Naive B cell (primary cell): ENCODE data around the gene ABLIM2. TPM values are rescaled to one million over a fixed set of nuclear protein-coding genes. Genes with fewer than 3 reads are reported as not detected.

Experiments used
- ATAC-seq, 2 donors: fragments of 150-1000 bp; cut with Tn5 transposase; 2 replicates each; pipeline ENCODE4 v1.10.0; 2021; ENCODE audit warnings: low read depth in 2 of 2, mild to moderate bottlenecking in 2 of 2, moderate library complexity in 2 of 2
- DNase-seq: peaks from one replicate; pipeline ENCODE4 v3.0.0; 2022
- H3K27ac Mint-ChIP-seq, 6 donors: one replicate each; pipeline ENCODE4 v1.8.0; 2020 to 2022; ENCODE audit warnings: mild to moderate bottlenecking in 6 of 6, mixed read lengths in 6 of 6, moderate library complexity in 5 of 6, inconsistent platforms in 2 of 6
- H3K27me3 Mint-ChIP-seq, 3 donors: one replicate each; pipeline ENCODE4 v1.8.0; 2021 to 2022; ENCODE audit warnings: mixed read lengths in 3 of 3, mild to moderate bottlenecking in 1 of 3
- H3K36me3 Mint-ChIP-seq, 2 donors: one replicate each; pipeline ENCODE4 v1.8.0; 2020 to 2022; ENCODE audit warnings: mixed read lengths in 2 of 2, inconsistent platforms in 1 of 2, mild to moderate bottlenecking in 1 of 2
- H3K4me1 Mint-ChIP-seq, 3 donors: one replicate each; pipeline ENCODE4 v1.8.0; 2020 to 2022; ENCODE audit warnings: mixed read lengths in 3 of 3, inconsistent platforms in 1 of 3, mild to moderate bottlenecking in 1 of 3, moderate library complexity in 1 of 3
- H3K4me3 Mint-ChIP-seq, 8 donors: one replicate each; pipeline ENCODE4 v1.8.0; 2020 to 2022; ENCODE audit warnings: mild to moderate bottlenecking in 8 of 8, mixed read lengths in 8 of 8, moderate library complexity in 8 of 8, inconsistent platforms in 2 of 8
- H3K9me3 Mint-ChIP-seq, 7 donors: one replicate each; pipeline ENCODE4 v1.8.0; 2020 to 2022; ENCODE audit warnings: mixed read lengths in 7 of 7, mild to moderate bottlenecking in 5 of 7, inconsistent platforms in 2 of 7, moderate library complexity in 1 of 7
- polyA plus RNA-seq, 6 donors: library from polyadenylated mRNA; unstranded; fragments of 300-500 nt; fragmentation: Illumina TruSeq; gene quantifications; one replicate each; pipeline ENCODE4 v1.2.3, GENCODE V29; 2021; ENCODE audit warnings: low read depth in 6 of 6

Gene ABLIM2
- polyA plus RNA-seq = 1 to 10 TPM in 3 of 6 donors, under 1 TPM in 3; 0.52 to 3.4 (median 1.1) TPM

DNA sequence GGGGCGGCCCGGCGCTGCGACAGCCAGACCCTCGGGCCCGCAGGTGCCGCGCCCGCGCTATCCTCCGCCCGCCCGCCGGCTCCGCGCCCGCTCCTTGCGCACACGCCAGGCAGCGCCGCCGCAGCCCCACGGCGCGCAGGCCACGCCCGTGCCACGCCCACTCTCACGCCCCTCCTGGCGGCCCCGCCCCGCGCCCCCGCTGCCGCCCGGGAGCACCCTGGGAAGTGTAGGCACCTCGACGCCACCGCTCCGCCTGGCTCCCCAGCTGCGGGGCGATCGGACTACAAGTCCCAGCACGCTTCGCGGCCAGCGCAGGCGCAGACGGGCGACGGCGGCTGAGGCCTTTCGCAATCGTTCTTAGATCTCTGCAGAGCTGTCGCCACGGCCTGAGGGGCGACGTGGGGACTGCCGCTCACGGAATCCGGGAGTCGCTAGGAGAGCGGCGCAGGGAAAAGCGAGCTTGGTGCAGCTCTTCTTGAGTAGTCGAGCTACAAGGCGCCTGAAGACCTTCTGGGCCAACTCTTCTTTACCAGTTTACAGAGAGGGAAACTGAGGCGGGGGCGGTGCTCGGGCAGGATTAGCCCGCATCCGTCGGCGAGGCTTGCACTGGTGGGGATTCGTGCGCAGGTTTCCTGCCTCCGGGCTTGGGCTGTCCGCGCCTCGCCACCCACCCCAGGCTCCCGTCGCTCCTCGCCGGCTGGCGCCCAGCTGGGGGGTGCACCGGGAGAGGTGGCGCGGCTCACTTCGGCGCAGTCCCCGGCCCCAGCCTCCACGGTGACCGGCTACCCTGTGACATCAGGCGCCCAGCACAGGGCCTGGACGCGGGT is at the start of gene ABLIM2:
ABLIM2 (minus strand) TSS at position 104 of the 827 bp plus-strand sequence. CDS start 124 bp downstream, outside the sequence.
- H3K27ac Mint-ChIP-seq = peak within 1 kb of the TSS; percentile 89 to 98 (median 96)
- H3K9me3 Mint-ChIP-seq = no peaks in the 10 kb centered on the region
- H3K36me3 Mint-ChIP-seq = no peaks in the 10 kb centered on the region
- H3K4me1 Mint-ChIP-seq = peaks cover 32 to 54% (median 52%) of the 10 kb centered on the region in 3 donors
- peak within 1 kb of the TSS; percentile 90 to 100 (median 98) for H3K4me3 Mint-ChIP-seq
- ATAC-seq (peak; percentile 90 to 92), DNase-seq (peak; percentile 99)
- peaks cover 0 to 29% (median 6%) of the 10 kb centered on the region in 3 donors for H3K27me3 Mint-ChIP-seq

DNA sequence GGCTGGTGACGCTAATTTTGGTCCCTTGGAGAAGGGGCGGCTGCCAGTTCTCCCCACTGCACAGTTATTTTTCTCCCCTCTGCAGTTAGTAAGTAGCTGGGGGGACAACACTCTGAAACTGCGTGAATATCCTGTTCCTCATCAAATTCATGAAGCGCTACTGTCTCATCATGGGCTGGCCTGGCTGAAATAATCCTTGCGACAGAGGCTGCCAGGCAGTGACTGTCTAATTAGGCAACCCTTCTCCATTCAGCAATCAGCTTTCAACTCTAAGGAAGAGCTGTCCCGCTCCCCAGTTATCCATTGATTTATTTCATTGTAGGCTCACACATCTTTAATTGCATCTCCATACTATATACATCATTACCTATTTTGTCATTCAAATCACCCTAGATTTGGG is 48.7 kb upstream of the ABLIM2 start:
- H3K27me3 Mint-ChIP-seq = no peaks in the 10 kb centered on the region
- no peaks in the 10 kb centered on the region for H3K9me3 Mint-ChIP-seq
- no peaks in the 10 kb centered on the region for H3K36me3 Mint-ChIP-seq
- H3K4me3 Mint-ChIP-seq = peak overlapping the region in 5 of 8 donors; percentile 4 to 77 (median 35)
- H3K4me1 Mint-ChIP-seq = peaks cover 45 to 65% (median 50%) of the 10 kb centered on the region in 3 donors
- DNase-seq (no peak), ATAC-seq (no peak)
- peak overlapping the region in 4 of 6 donors; percentile 12 to 80 (median 58) for H3K27ac Mint-ChIP-seq

DNA sequence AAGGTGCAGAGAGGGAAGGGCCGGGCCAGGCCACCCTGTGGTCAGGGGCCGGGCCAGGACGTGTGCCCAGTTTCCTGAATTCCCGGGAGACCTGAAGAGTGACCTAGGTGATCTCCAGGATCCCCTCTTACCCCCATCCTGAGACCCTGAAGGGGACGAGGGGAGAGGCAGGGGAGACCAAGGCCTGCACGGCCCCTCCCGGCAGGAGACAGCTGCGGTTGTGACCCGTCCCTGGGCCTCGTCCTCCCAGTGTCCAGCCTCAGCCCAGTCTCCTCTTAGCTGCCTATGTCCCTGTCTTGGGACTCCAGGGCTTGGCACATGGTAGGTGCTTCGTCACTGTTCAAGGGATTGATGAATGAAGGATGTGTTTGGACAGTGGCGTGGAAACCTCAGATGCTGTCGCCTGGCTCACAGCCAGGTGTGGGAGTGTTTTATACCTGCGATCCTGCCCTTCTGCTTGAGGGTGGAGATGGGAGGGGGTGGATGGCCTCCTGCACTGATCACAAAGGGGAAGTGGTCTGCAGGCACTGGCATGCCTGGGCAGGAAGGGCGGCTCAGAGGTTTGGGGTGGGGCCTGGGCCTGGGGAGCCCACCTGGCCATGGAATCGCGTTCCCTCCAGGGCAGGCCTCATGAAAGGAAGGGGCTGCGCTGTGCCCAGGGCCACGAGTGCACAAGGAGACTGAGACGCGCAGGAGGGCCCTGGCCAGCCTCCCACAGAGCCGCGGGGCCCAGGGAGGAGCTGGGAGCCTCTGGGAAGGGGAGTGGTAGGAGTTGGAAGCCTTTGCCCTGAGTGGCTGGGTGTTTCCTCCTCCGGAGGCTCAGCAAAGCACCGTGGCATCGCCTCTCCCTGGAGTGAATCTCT is 47.4 kb upstream of the ABLIM2 start:
- H3K9me3 Mint-ChIP-seq = no peaks in the 10 kb centered on the region
- H3K4me3 Mint-ChIP-seq = peak overlapping the region; percentile 57 to 86 (median 76)
- H3K36me3 Mint-ChIP-seq = no peaks in the 10 kb centered on the region
- peak overlapping the region; percentile 49 to 91 (median 80) for H3K27ac Mint-ChIP-seq
- DNase-seq (peak; percentile 74), ATAC-seq (peak; percentile 55 to 65)
- peaks cover 46 to 79% (median 63%) of the 10 kb centered on the region in 3 donors for H3K4me1 Mint-ChIP-seq
- H3K27me3 Mint-ChIP-seq = no peaks in the 10 kb centered on the region

DNA sequence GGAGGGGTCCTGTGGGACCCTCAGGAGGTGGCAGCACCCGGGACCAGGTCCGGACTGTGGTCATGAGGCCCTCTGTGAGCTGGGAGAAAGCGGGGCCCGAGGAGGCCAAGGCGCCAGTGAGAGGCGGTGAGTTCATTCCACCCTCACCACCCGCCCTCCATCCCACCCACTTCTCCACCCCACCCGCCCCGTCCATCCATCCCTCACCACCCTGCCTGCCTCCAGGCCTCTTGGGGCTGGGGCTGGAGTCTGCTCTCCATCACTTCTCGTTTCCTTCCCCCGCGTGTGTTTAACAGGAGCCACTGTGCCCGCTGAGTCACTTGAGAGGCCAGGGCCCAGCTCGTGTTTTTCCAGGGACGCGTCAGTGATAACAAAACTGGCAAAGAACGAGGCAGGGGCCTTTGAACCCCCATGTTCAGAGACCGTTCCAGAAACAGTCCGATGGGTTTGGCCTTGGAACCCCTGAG is 46.7 kb upstream of the ABLIM2 start:
- H3K27ac Mint-ChIP-seq = peak overlapping the region in 3 of 6 donors; percentile 37 to 80 (median 51)
- no peaks in the 10 kb centered on the region for H3K9me3 Mint-ChIP-seq
- H3K27me3 Mint-ChIP-seq = no peaks in the 10 kb centered on the region
- H3K4me3 Mint-ChIP-seq = peak overlapping the region in 5 of 8 donors; percentile 20 to 86 (median 68)
- peaks cover 52 to 86% (median 70%) of the 10 kb centered on the region in 3 donors for H3K4me1 Mint-ChIP-seq
- DNase-seq (no peak), ATAC-seq (no peak)
- no peaks in the 10 kb centered on the region for H3K36me3 Mint-ChIP-seq

DNA sequence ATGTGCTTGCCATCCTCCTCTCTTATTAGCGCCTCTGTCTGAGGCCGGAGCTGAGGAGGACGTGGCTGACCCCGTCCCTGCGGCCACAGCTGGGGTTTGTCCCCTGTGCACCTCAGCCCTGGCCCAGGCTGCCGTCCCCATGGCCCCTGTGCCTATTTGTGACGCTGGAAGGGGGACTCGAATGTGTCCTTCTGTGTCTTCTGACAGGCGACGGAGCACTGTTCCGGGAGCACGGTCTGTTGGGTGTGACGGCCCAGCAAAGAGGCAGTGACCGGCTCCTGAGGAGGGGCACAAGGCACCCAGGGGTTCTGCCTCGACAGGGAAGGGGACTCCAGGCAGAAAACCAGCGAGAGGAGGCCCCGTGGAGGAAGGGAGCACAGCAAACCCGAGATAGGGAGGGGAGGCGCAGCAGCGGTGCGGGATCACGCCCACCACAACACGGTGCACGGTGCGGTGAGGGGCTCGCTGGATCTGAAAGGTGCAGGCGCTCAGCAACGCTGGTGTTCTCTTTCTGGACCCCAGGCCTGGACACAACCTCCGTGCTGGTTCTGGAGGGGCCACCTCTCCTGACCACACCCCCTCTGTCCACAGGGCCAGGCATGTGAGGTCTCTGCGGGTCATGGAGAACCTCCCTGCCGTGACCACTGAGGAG is 46.1 kb upstream of the ABLIM2 start:
- ATAC-seq (no peak), DNase-seq (no peak)
- Mint-ChIP-seq H3K4me3 (peak overlapping the region in 7 of 8 donors; percentile 16 to 93 (median 47)), H3K27ac (peak overlapping the region in 3 of 6 donors; percentile 53 to 96 (median 90)), H3K36me3 (no peaks in the 10 kb centered on the region), H3K27me3 (no peaks in the 10 kb centered on the region), H3K9me3 (no peaks in the 10 kb centered on the region), H3K4me1 (peaks cover 56 to 89% (median 72%) of the 10 kb centered on the region in 3 donors)

DNA sequence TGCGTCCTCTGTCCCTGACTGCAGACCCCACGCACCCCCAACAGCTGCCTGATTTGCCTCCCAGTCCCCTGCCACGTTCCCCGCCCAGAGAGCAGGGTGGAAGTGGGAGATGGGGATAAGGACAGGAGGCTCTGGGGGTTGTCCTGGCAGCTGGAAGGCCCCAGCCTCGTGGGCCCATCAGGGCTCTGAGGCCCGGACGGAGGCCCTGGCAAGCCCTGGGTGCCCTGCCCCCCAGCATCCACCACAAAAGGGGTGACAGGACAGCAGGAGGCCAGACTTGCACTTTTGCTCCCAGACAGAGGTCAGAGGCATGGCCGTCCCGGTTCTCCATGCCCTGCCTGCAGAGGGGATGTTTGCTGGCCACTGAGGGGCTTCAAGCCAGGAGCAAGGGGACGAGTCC is 45.2 kb upstream of the ABLIM2 start:
- ATAC-seq = no peak
- H3K27me3 Mint-ChIP-seq = no peaks in the 10 kb centered on the region
- no peak for DNase-seq
- no peaks in the 10 kb centered on the region for H3K36me3 Mint-ChIP-seq
- peaks cover 56 to 92% (median 72%) of the 10 kb centered on the region in 3 donors for H3K4me1 Mint-ChIP-seq
- H3K27ac Mint-ChIP-seq = peak overlapping the region in 3 of 6 donors; percentile 81 to 97 (median 96)
- H3K4me3 Mint-ChIP-seq = peak overlapping the region in 5 of 8 donors; percentile 34 to 96 (median 93)
- no peaks in the 10 kb centered on the region for H3K9me3 Mint-ChIP-seq

DNA sequence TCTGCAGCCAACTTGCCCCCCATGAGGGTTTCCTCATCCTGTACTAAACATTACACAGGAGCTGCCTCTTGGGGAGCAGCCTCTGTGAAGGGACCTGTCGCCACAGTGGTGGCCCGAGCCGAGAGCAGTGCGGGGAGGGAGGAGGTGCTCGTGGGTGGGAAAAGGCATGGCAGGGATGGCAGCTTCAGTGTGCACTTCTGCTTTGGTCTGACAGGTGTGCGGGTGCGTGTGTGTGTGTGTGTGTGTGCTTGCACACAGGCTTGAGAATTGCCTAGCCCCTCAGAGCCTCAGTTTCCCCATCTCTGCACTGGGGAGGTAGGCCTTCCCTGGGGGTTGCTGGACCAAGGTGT is 44.4 kb upstream of the ABLIM2 start:
- peaks cover 63 to 94% (median 80%) of the 10 kb centered on the region in 3 donors for H3K4me1 Mint-ChIP-seq
- DNase-seq (peak; percentile 37), ATAC-seq (no peak)
- no peaks in the 10 kb centered on the region for H3K27me3 Mint-ChIP-seq
- no peaks in the 10 kb centered on the region for H3K36me3 Mint-ChIP-seq
- H3K9me3 Mint-ChIP-seq = no peaks in the 10 kb centered on the region
- H3K27ac Mint-ChIP-seq = peak overlapping the region in 5 of 6 donors; percentile 21 to 97 (median 81)
- peak overlapping the region; percentile 93 to 99 (median 96) for H3K4me3 Mint-ChIP-seq

DNA sequence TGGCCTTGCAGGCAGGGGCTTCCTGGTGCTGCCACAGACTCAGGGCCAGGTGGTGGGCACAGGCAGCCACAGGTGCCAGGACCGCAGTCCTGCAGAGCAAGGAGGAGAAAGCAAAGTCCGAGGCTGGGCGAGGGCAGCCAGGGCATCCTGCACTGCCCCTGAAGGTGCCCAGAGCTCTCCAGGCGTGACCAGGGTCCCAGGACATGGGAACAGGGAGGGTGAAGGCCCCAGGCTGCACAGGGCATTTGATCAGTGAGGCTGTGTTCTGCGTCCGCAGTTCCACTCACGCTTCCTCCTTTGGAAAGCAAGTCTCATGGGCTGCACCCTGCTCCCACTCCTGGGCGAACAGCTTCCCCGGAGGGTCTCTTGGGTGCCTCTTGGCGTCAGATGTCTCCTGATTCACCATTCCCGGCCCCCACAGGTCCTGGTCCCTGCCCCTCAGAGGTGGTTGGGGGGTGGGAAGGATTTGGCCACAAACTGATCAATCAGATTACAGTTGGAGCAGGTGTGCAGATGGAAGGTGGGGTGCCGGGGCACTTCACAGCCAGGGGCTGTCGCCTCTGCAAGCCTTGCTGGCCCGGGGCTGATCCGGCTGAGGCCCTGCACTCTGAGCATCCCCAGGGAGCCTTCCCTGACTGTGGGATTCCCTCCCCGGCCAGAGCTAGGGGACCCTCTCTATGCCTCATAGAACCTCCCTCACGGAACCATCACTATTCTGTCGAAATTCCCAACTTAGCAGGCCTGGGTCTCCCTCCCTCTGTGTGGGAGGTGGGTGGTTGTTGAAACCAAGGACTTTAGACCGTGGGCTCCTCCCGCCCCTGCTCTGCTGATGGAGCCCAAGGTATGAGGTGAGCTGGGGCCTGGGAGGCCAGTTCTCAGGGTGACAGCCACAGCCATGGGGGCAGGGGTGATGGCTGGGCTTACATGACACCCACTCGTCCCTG is 43.8 kb upstream of the ABLIM2 start:
- DNase-seq (peak; percentile 34), ATAC-seq (no peak)
- H3K27ac Mint-ChIP-seq = peak overlapping the region; percentile 81 to 99 (median 96)
- H3K9me3 Mint-ChIP-seq = no peaks in the 10 kb centered on the region
- no peaks in the 10 kb centered on the region for H3K36me3 Mint-ChIP-seq
- H3K4me1 Mint-ChIP-seq = peaks cover 60 to 93% (median 77%) of the 10 kb centered on the region in 3 donors
- H3K4me3 Mint-ChIP-seq = peak overlapping the region; percentile 93 to 99 (median 96)
- no peaks in the 10 kb centered on the region for H3K27me3 Mint-ChIP-seq

DNA sequence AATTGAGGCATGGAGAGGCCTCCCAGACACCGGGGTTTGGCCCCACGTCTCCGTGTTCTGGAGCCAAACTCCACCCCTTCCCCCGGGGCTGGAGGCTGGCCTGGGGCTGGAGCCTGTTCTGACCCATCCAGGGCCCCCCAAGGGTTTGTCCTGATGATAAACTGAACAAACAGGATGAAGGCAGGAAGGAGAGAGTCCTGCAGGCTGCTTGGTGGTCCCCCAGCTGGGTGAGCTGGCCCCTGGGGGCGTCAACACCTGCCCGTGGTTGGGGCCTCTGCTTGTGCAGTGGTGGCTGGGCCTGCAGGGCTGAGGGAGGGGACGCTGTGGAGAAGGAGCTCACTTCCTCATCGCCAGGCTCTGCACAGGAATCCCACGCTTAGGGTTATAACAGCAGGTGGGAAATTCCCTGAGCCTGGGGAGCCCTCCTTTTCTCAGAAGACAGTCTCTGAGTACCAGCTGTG is 42.7 kb upstream of the ABLIM2 start:
- ATAC-seq = peak; percentile 54 to 60
- H3K4me1 Mint-ChIP-seq = peaks cover 61 to 93% (median 74%) of the 10 kb centered on the region in 3 donors
- H3K4me3 Mint-ChIP-seq = peak overlapping the region; percentile 93 to 99 (median 96)

DNA sequence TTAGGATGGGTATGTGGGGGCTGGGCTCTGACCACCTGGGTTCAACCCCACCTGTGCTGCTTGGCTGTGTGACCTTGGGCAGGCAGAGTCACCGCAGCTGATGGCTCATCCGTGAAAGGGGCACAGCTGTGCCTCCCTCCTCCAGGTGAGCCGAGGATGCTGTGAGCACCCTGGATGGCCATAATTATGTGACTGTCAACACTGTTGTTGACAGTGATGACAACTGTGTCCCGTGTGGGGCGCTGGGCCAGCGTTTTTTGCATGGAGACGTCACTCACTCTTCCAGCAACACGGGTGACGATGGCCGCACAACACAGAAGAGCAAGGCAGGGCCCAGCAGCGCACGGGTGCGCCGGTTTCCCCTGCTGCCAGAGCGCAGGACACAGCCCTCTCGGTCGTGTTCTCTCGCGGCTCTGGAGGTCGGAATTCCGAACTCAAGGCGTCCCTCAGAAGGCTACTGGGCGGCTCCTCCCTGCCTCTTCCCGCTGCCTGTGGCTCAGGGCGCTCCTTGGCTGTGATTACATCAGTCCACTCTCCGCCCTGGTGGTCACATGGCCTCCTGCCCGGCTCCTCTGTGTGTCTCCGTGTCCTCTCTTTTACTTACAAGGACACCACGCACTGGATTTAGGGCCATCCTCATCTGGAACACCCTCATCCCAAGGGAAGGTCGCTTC is 41.8 kb upstream of the ABLIM2 start:
- peaks cover 57 to 87% (median 66%) of the 10 kb centered on the region in 3 donors for H3K4me1 Mint-ChIP-seq
- H3K4me3 Mint-ChIP-seq = peak overlapping the region; percentile 93 to 99 (median 96)
- H3K36me3 Mint-ChIP-seq = no peaks in the 10 kb centered on the region
- no peaks in the 10 kb centered on the region for H3K27me3 Mint-ChIP-seq
- DNase-seq (peak; percentile 72), ATAC-seq (peak; percentile 27 to 37)
- H3K27ac Mint-ChIP-seq = peak overlapping the region; percentile 79 to 99 (median 98)
- no peaks in the 10 kb centered on the region for H3K9me3 Mint-ChIP-seq

More for the DNA sequence above, 42.7 kb upstream of the ABLIM2 start:
- Mint-ChIP-seq H3K27me3 (no peaks in the 10 kb centered on the region), H3K27ac (peak overlapping the region; percentile 79 to 99 (median 96)), H3K36me3 (no peaks in the 10 kb centered on the region), H3K9me3 (no peaks in the 10 kb centered on the region)
- DNase-seq = peak; percentile 82

DNA sequence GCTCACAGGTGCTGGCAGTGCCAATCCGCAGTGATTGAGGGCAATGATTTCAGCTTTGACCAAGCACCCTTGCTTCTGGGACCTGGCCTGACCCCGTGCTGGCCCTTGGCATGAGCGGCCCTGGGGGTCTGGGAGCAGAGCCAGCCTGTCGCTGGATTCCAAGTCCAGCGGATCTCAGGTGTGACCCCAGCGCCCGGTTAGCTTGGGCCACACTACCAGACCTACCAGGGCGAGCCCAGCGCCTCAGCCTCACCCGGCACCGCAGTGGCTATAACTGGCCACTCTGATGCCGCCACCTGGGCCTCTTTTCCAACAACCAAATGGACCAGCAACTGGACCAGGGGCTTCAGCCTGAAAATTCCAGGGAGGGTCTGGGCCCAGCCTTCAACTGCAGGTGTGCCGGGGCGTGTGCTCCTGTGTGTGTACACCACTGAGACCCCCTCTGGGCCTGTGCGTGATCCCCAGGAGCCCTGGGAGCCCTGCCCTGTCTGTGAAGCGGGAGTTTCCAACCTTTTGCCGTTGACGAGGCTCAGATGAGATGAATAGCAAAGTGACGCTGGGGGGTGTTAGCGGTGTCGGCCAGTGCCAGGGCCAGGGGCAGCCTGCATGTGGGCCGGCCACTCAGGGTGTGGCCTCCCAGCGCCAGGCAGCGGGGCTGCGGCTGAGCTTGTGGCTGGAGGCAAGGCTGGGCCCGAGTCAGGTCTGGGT is 41.1 kb upstream of the ABLIM2 start:
- Mint-ChIP-seq H3K4me3 (peak overlapping the region; percentile 93 to 99 (median 96)), H3K4me1 (peaks cover 55 to 82% (median 70%) of the 10 kb centered on the region in 3 donors), H3K9me3 (no peaks in the 10 kb centered on the region), H3K27me3 (no peaks in the 10 kb centered on the region), H3K36me3 (no peaks in the 10 kb centered on the region), H3K27ac (peak overlapping the region; percentile 79 to 99 (median 98))
- DNase-seq (no peak), ATAC-seq (peak; percentile 22)
